IMR-90 (cell line): Measurements from ENCODE around the gene NCDN. TPM values are rescaled to one million over a fixed set of nuclear protein-coding genes. Genes with fewer than 3 reads are reported as not detected.

ENCODE experiments used
- ATAC-seq: fragments of 200-7000 bp; cut with Tn5 transposase; 2 replicates; pipeline ENCODE4 v1.9.1; 2020; ENCODE audit warnings: low read depth, mild to moderate bottlenecking, moderate library complexity
- BruUV-seq: library from RNA; stranded (reverse); fragments of 400-500 nt; replicated peaks from 2 replicates; lab custom pipeline; 2021; lab: Mats Ljungman, UMichigan
- CTCF ChIA-PET: fragments of 300-600 bp; formaldehyde crosslinking; extraction: SDS; loops from one replicate; lab custom pipeline; 2021; ENCODE audit warnings: antibody characterized with exemption; lab: Yijun Ruan, JAX
- POLR2A ChIA-PET: fragments of 300-600 bp; sonication (Branson Sonifier 250); formaldehyde crosslinking; loops from one replicate; lab custom pipeline; 2022; ENCODE audit warnings: antibody characterized with exemption; ENCODE audit not compliant: unreplicated experiment; lab: Charles Lee
- DNase-seq: peaks from one replicate; pipeline ENCODE4 v3.0.0; 2013
- H2AFZ ChIP-seq: replicated peaks from 2 replicates; pipeline ENCODE3; 2013; ENCODE audit warnings: low read length, mild to moderate bottlenecking; ENCODE audit not compliant: poor library complexity
- H2AK5ac ChIP-seq: 2 replicates; pipeline ENCODE4 v1.6.1; 2013; ENCODE audit warnings: low read depth, low read length, inconsistent platforms
- H2AK9ac ChIP-seq: replicated peaks from 2 replicates; pipeline ENCODE3; 2013; ENCODE audit warnings: mild to moderate bottlenecking, low read depth, low read length, moderate library complexity; ENCODE audit not compliant: poor library complexity
- H2BK120ac ChIP-seq: 2 replicates; pipeline ENCODE4 v1.6.1; 2013; ENCODE audit warnings: low read depth, low read length, inconsistent platforms
- H2BK15ac ChIP-seq: 3 replicates; pipeline ENCODE4 v1.6.1; 2013; ENCODE audit warnings: low read depth, low read length, inconsistent platforms
- H2BK20ac ChIP-seq: 2 replicates; pipeline ENCODE4 v1.6.1; 2013; ENCODE audit warnings: low read depth, mild to moderate bottlenecking, inconsistent platforms, low read length, moderate library complexity
- H2BK5ac ChIP-seq: 2 replicates; pipeline ENCODE4 v1.6.1; 2013; ENCODE audit warnings: mild to moderate bottlenecking, low read depth, low read length, inconsistent platforms; ENCODE audit not compliant: poor library complexity, severe bottlenecking
- H3K14ac ChIP-seq: replicated peaks from 2 replicates; pipeline ENCODE4 v1.6.1; 2013; ENCODE audit warnings: low read depth, low read length, inconsistent platforms
- H3K18ac ChIP-seq: 2 replicates; pipeline ENCODE4 v1.6.1; 2013; ENCODE audit warnings: low read depth, low read length, control low read depth
- H3K23ac ChIP-seq: 2 replicates; pipeline ENCODE4 v1.6.1; 2013; ENCODE audit warnings: low read depth, low read length, inconsistent platforms
- H3K27ac ChIP-seq: 2 replicates; pipeline ENCODE4 v1.5.1; 2013; ENCODE audit warnings: mild to moderate bottlenecking, control low read depth, low read length; ENCODE audit not compliant: insufficient read depth
- H3K27me3 ChIP-seq: 2 replicates; pipeline ENCODE4 v1.6.1; 2013; ENCODE audit warnings: low read length; ENCODE audit not compliant: control insufficient read depth, insufficient read depth
- H3K36me3 ChIP-seq: 2 replicates; pipeline ENCODE4 v1.6.1; 2013; ENCODE audit warnings: low read length, mixed read lengths; ENCODE audit not compliant: control insufficient read depth, insufficient read depth
- H3K4ac ChIP-seq: 2 replicates; pipeline ENCODE4 v1.6.1; 2013; ENCODE audit warnings: low read depth, low read length, inconsistent platforms
- H3K4me1 ChIP-seq: 2 replicates; pipeline ENCODE4 v1.6.1; 2013; ENCODE audit warnings: low read length, mixed read lengths; ENCODE audit not compliant: control insufficient read depth, insufficient read depth
- H3K4me2 ChIP-seq: 2 replicates; pipeline ENCODE4 v1.6.1; 2013; ENCODE audit warnings: low read depth, mild to moderate bottlenecking, control low read depth, low read length, moderate library complexity
- H3K4me3 ChIP-seq: 2 replicates; pipeline ENCODE4 v1.5.1; 2013; ENCODE audit warnings: low read depth, mild to moderate bottlenecking, control low read depth, low read length, moderate library complexity; ENCODE audit not compliant: insufficient read depth
- H3K56ac ChIP-seq: 2 replicates; pipeline ENCODE4 v1.6.1; 2013; ENCODE audit warnings: low read length, inconsistent platforms; ENCODE audit not compliant: insufficient read depth; ENCODE audit errors: extremely low read depth
- H3K79me1 ChIP-seq, 2 experiments: 2 replicates each; pipeline ENCODE4 v1.6.1; 2013; ENCODE audit warnings: low read length in 2 of 2, inconsistent platforms in 1 of 2, low read depth in 1 of 2
- H3K9ac ChIP-seq: 2 replicates; pipeline ENCODE4 v1.6.1; 2013; ENCODE audit warnings: low read depth, low read length, control low read depth
- H3K9me1 ChIP-seq: 2 replicates; pipeline ENCODE4 v1.6.1; 2013; ENCODE audit warnings: low read length, inconsistent platforms; ENCODE audit not compliant: insufficient read depth
- H3K9me3 ChIP-seq: 2 replicates; pipeline ENCODE4 v1.6.1; 2013; ENCODE audit warnings: low read length; ENCODE audit not compliant: control insufficient read depth, insufficient read depth
- H4K20me1 ChIP-seq: 2 replicates; pipeline ENCODE4 v1.6.1; 2013; ENCODE audit warnings: low read length, inconsistent platforms; ENCODE audit not compliant: insufficient read depth
- H4K5ac ChIP-seq: 2 replicates; pipeline ENCODE4 v1.6.1; 2013; ENCODE audit warnings: mild to moderate bottlenecking, low read depth, low read length, control low read depth
- H4K8ac ChIP-seq, 2 experiments: 2 replicates each; pipeline ENCODE4 v1.6.1; 2013; ENCODE audit warnings: low read depth in 2 of 2, low read length in 2 of 2, control low read depth in 1 of 2, inconsistent platforms in 1 of 2
- H4K91ac ChIP-seq: 2 replicates; pipeline ENCODE4 v1.6.1; 2013; ENCODE audit warnings: low read depth, low read length, inconsistent platforms; ENCODE audit not compliant: insufficient read depth
- CEBPB ChIP-seq: IDR thresholded peaks from 2 replicates; pipeline ENCODE4 v1.6.1; 2012; ENCODE audit warnings: low read depth, low read length, improper control_type of control experiment
- CTCF ChIP-seq: conservative IDR thresholded peaks from 2 replicates; pipeline ENCODE4 v1.5.1; 2012; ENCODE audit warnings: mild to moderate bottlenecking, low read depth, low read length, improper control_type of control experiment
- ELK1 ChIP-seq: fragments of 150-350 bp; IDR thresholded peaks from 2 replicates; pipeline ENCODE4 v1.6.1; 2016; ENCODE audit warnings: low read depth, mild to moderate bottlenecking, low read length, moderate library complexity, borderline replicate concordance
- RCOR1 ChIP-seq: IDR thresholded peaks from 2 replicates; pipeline ENCODE4 v1.6.1; 2012; ENCODE audit warnings: mild to moderate bottlenecking, low read length, improper control_type of control experiment; ENCODE audit not compliant: insufficient replicate concordance
- WGBS, 2 experiments: methylation state at CpG; one replicate each; pipeline versions ENCODE4 v1.1.5 to v1.1.7; 2013; ENCODE audit warnings: missing lambda C conversion rate in 2 of 2; ENCODE audit not compliant: insufficient read length in 1 of 2; ENCODE audit errors: extremely low coverage in 2 of 2; 5-methylcytosine and 5-hydroxymethylcytosine counted together
- dilution Hi-C: fragments of 300-500 bp; cut with HindIII; formaldehyde crosslinking; loops from one replicate; pipeline ENCODE4 v1.14.3; 2018; ENCODE audit warnings: low sequenced_read_pairs; ENCODE audit not compliant: unreplicated experiment
- in situ Hi-C: fragments of 300-500 bp; cut with MboI; formaldehyde crosslinking; loops from 3 replicates; pipeline ENCODE4 v1.14.3; 2019; ENCODE audit warnings: low sequenced_read_pairs, inconsistent platforms, mixed read lengths
- intact Hi-C: fragments of 100-400 bp; cut with micrococcal nuclease; formaldehyde crosslinking; loops from 2 replicates; pipeline ENCODE4 v1.10.0; 2022
- polyA plus RNA-seq, 3 experiments: library from polyadenylated mRNA; depleted of rRNA; stranded (reverse); fragments of >200 nt; gene quantifications; 2 replicates each; pipeline ENCODE4 v1.2.3, GENCODE V29; 2012; ENCODE audit warnings: low replicate concordance in 1 of 3
- total RNA-seq: library from RNA; depleted of rRNA; stranded (reverse); fragments of >200 nt; gene quantifications from 2 replicates; pipeline ENCODE4 v1.2.3, GENCODE V29; 2012

NCDN gene
- total and polyA plus RNA-seq, 2 of the 4 experiments (the other 2 are of a cell fraction) = 10.0 to 38.8 TPM

- TF ChIP-seq CEBPB = no peak
- TF ChIP-seq ELK1 = no peak
- no peak for TF ChIP-seq RCOR1
- TF ChIP-seq CTCF = no peak
- WGBS, 2 experiments = no CpG with 5 or more reads among the region's 1 CpG
- BruUV-seq = no TSS peak
Measured at GRCh38 chr1:35533586-35533985, 24.0 kb upstream of the NCDN start.

More at GRCh38 chr1:35533586-35533985, 24.0 kb upstream of the NCDN start:
- DNase-seq (no peak), ATAC-seq (no peak)
- Histone ChIP-seq H4K8ac (no peak overlapping the region), H2BK120ac (no peak overlapping the region), H3K9me3 (peaks cover 3% of the 10 kb centered on the region; the same call in 1 of the 2 replicates), H3K18ac (no peak overlapping the region), H3K23ac (no peak overlapping the region), H2AK5ac (no peak overlapping the region), H3K27ac (no peak overlapping the region), H2BK20ac (no peak overlapping the region), H2AFZ (no peak overlapping the region), H3K36me3 (peaks cover 11% of the 10 kb centered on the region; the same call in 1 of the 2 replicates), H3K4me2 (no peak overlapping the region), H3K9ac (no peak overlapping the region), H4K20me1 (no peaks in the 10 kb centered on the region; the same call in 1 of the 2 replicates), H3K9me1 (no peaks in the 10 kb centered on the region), H3K4ac (no peak overlapping the region), H3K79me1 (peaks cover 26 to 48% of the 10 kb centered on the region in 2 experiments), H3K4me3 (no peak overlapping the region), H3K56ac (no peak overlapping the region), H3K14ac (no peak overlapping the region), H2BK5ac (no peak overlapping the region), H2BK15ac (no peak overlapping the region), H3K27me3 (no peaks in the 10 kb centered on the region), H4K5ac (no peak overlapping the region), H2AK9ac (no peak overlapping the region), H4K91ac (no peak overlapping the region), H3K4me1 (peaks cover 8% of the 10 kb centered on the region)
- dilution Hi-C loops (no loop called here), intact Hi-C loops (loop anchor here (2.0 kb wide), 1 partner anchor 21 kb away; no protein-coding TSS in a partner anchor), in situ Hi-C loops (no loop called here)
- ChIA-PET CTCF (no interaction called here), POLR2A (no interaction called here)
